GM21390 (cell line): ENCODE data around the gene LRIG1.

Experiments used
- ATAC-seq: cut with Tn5 transposase; IDR thresholded peaks from one replicate; pipeline ENCODE4 v1.9.1; 2021; ENCODE audit not compliant: unreplicated experiment

The LRIG1 gene

GRCh38 chr3:66500576-66501482 is at the start of gene LRIG1:
Gene LRIG1, minus strand, starts transcription at chr3:66501022. Its CDS starts 615 bp downstream, at chr3:66500407.
- peak; percentile 96 for ATAC-seq

GRCh38 chr3:66544619-66545429 is 44.0 kb upstream of the LRIG1 start:
- ATAC-seq: no peak

- no peak for ATAC-seq
Observed at GRCh38 chr3:66542153-66542552, 41.3 kb upstream of the LRIG1 start.

- ATAC-seq: no peak
Observed at GRCh38 chr3:66539466-66539989, 38.7 kb upstream of the LRIG1 start.

GRCh38 chr3:66538390-66538789 is 37.6 kb upstream of the LRIG1 start:
- ATAC-seq: no peak

GRCh38 chr3:66537735-66538134 is 36.9 kb upstream of the LRIG1 start:
- ATAC-seq: no peak

- ATAC-seq: no peak
Observed at GRCh38 chr3:66536791-66537190, 36.0 kb upstream of the LRIG1 start.

- no peak for ATAC-seq
Observed at GRCh38 chr3:66534304-66534845, 33.6 kb upstream of the LRIG1 start.

- no peak for ATAC-seq
Observed at GRCh38 chr3:66532613-66533012, 31.8 kb upstream of the LRIG1 start.

GRCh38 chr3:66532160-66532587 is 31.4 kb upstream of the LRIG1 start:
- ATAC-seq: no peak

GRCh38 chr3:66531256-66531655 is 30.4 kb upstream of the LRIG1 start:
- no peak for ATAC-seq

- no peak for ATAC-seq
Observed at GRCh38 chr3:66527246-66527645, 26.4 kb upstream of the LRIG1 start.

- no peak for ATAC-seq
Observed at GRCh38 chr3:66525771-66526170, 24.9 kb upstream of the LRIG1 start.

- ATAC-seq: no peak
Observed at GRCh38 chr3:66520724-66521123, 19.9 kb upstream of the LRIG1 start.

- no peak for ATAC-seq
Observed at GRCh38 chr3:66518644-66519043, 17.8 kb upstream of the LRIG1 start.

GRCh38 chr3:66518126-66518525 is 17.3 kb upstream of the LRIG1 start:
- ATAC-seq: no peak

- ATAC-seq: no peak
Observed at GRCh38 chr3:66517241-66517640, 16.4 kb upstream of the LRIG1 start.

- no peak for ATAC-seq
Observed at GRCh38 chr3:66508461-66508860, 7.6 kb upstream of the LRIG1 start.

- ATAC-seq: no peak
Observed at GRCh38 chr3:66507423-66508260, 6.8 kb upstream of the LRIG1 start.

- ATAC-seq: no peak
Observed at GRCh38 chr3:66506154-66506553, 5.3 kb upstream of the LRIG1 start.
